ENCODE data around the gene DCAF7.

DCAF7 gene

DNA sequence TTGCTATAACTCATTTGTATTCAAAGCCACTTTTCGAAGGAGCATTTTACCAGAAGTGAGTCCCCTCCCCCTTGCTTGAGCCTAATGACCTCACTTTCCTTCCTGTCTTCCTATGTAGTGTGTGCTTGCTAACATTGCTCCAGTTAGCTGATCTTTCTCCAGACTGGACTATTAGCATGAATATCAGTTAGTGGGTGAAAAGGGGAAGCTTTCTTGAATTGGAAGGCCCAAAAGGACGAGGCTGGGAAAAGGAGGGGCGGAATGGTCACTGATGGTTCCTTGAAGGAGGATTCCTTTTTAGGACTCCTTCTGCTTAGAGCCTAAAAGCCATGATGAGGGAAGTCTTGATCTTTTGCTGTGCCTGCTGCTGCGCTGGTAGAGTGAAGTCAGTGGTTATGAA, 83.9 kb downstream of the DCAF7 start:
- DNase-seq: no peak

DNA sequence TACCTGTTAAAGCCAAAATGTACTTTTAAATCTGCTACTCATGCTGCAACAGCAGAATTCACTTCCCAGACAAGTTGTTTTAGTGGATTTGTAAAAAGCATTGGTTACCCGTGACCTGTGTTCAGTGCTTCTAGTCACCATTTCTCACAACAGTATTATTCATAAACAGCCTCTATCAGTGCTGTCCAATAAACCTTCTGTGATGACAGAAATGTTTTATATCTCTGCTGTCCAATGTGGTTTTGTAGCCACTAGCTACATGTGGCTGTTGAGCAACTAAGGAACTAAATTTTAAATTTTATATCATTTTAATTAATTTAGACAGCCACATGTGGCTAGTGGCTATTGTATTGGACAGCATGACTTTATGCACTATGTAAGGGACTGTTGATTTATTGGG, 84.5 kb downstream of the DCAF7 start:
- DNase-seq: no peak

GRCh38 chr17:63635290-63635689, 85.0 kb downstream of the DCAF7 start:
- DNase-seq: no peak

DNA sequence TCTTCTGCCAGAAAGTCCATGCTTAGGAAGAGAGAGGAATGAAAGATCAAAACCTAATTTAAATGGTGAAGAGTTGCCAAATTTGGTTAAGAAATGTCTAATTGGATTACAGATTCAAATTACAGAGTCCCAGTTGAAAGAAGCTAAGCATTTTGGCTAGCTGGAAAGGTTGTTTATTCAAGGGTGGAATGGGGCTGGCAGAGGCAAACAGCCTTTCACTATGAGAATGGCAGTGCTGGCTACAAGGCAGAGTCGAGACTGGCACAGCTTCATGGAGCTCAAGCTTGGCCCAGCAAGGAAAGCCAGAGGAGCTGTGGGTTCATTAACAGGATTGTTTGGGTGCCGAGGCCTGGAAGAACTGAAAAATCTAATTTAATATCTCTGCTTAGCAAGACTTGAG, 85.5 kb downstream of the DCAF7 start:
- DNase-seq: no peak

- no peak for DNase-seq
These were observed 88.8 kb downstream of the DCAF7 start for GRCh38 chr17:63639125-63639524.

- DNase-seq: no peak
These were observed 89.8 kb downstream of the DCAF7 start for GRCh38 chr17:63640038-63640437.

GRCh38 chr17:63641692-63642448, 91.6 kb downstream of the DCAF7 start:
- DNase-seq: no peak
